B cell (primary cell): Measurements from ENCODE around the gene SLITRK6.

ENCODE experiments used
- EZH2 ChIP-seq: IDR thresholded peaks from 2 replicates; pipeline ENCODE4 v1.6.1; 2012; ENCODE audit warnings: borderline replicate concordance, low read depth, mild to moderate bottlenecking, moderate library complexity, low read length; ENCODE audit not compliant: insufficient read depth, poor library complexity, severe bottlenecking
- TF ChIP-seq, protein P1 (sequence below): fragments of 200-600 bp; IDR thresholded peaks from one replicate; pipeline ENCODE4 v1.8.0; 2022; ENCODE audit warnings: antibody characterized with exemption, mild to moderate bottlenecking

- TF ChIP-seq EZH2: no peak
- TF ChIP-seq, protein P1, sequence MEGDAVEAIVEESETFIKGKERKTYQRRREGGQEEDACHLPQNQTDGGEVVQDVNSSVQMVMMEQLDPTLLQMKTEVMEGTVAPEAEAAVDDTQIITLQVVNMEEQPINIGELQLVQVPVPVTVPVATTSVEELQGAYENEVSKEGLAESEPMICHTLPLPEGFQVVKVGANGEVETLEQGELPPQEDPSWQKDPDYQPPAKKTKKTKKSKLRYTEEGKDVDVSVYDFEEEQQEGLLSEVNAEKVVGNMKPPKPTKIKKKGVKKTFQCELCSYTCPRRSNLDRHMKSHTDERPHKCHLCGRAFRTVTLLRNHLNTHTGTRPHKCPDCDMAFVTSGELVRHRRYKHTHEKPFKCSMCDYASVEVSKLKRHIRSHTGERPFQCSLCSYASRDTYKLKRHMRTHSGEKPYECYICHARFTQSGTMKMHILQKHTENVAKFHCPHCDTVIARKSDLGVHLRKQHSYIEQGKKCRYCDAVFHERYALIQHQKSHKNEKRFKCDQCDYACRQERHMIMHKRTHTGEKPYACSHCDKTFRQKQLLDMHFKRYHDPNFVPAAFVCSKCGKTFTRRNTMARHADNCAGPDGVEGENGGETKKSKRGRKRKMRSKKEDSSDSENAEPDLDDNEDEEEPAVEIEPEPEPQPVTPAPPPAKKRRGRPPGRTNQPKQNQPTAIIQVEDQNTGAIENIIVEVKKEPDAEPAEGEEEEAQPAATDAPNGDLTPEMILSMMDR: no peak
Observed at GRCh38 chr13:85798556-85798955, 663 bp downstream of the SLITRK6 start.
